NT2/D1 (cell line): ENCODE data around the gene GTF3C5.

Experiments used
- DNase-seq: peaks from one replicate; pipeline ENCODE4 v3.0.0-alpha.2; 2011; ENCODE audit warnings: low read depth, low spot score
- H3K27me3 ChIP-seq: 2 replicates; pipeline ENCODE4 v1.6.0; 2011; ENCODE audit warnings: mild to moderate bottlenecking; ENCODE audit not compliant: insufficient read length, insufficient read depth
- H3K36me3 ChIP-seq: 2 replicates; pipeline ENCODE4 v1.6.1; 2011; ENCODE audit warnings: mild to moderate bottlenecking, low read length, mixed read lengths; ENCODE audit not compliant: insufficient read depth, insufficient read length
- H3K4me1 ChIP-seq: 2 replicates; pipeline ENCODE4 v1.5.1; 2011; ENCODE audit not compliant: insufficient read depth, insufficient read length
- H3K4me3 ChIP-seq: 2 replicates; pipeline ENCODE4 v1.5.1; 2011; ENCODE audit warnings: low read depth; ENCODE audit not compliant: insufficient read length
- H3K9ac ChIP-seq: 2 replicates; pipeline ENCODE4 v1.6.0; 2011; ENCODE audit warnings: low read depth; ENCODE audit not compliant: insufficient read length
- H3K9me3 ChIP-seq: 2 replicates; pipeline ENCODE4 v1.5.1; 2011; ENCODE audit warnings: mild to moderate bottlenecking, low read length; ENCODE audit not compliant: insufficient read depth
- SUZ12 ChIP-seq: IDR thresholded peaks from 2 replicates; pipeline ENCODE4 v1.6.1; 2011; ENCODE audit not compliant: insufficient read length, insufficient read depth; ENCODE audit errors: extremely low read depth
- YY1 ChIP-seq: IDR thresholded peaks from 2 replicates; pipeline ENCODE4 v1.6.1; 2011; ENCODE audit not compliant: insufficient read length, insufficient read depth
- ZNF274 ChIP-seq: IDR thresholded peaks from 2 replicates; pipeline ENCODE4 v1.6.1; 2011; ENCODE audit warnings: mild to moderate bottlenecking, low read depth, low read length

The GTF3C5 gene, protein sequence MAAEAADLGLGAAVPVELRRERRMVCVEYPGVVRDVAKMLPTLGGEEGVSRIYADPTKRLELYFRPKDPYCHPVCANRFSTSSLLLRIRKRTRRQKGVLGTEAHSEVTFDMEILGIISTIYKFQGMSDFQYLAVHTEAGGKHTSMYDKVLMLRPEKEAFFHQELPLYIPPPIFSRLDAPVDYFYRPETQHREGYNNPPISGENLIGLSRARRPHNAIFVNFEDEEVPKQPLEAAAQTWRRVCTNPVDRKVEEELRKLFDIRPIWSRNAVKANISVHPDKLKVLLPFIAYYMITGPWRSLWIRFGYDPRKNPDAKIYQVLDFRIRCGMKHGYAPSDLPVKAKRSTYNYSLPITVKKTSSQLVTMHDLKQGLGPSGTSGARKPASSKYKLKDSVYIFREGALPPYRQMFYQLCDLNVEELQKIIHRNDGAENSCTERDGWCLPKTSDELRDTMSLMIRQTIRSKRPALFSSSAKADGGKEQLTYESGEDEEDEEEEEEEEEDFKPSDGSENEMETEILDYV

DNA sequence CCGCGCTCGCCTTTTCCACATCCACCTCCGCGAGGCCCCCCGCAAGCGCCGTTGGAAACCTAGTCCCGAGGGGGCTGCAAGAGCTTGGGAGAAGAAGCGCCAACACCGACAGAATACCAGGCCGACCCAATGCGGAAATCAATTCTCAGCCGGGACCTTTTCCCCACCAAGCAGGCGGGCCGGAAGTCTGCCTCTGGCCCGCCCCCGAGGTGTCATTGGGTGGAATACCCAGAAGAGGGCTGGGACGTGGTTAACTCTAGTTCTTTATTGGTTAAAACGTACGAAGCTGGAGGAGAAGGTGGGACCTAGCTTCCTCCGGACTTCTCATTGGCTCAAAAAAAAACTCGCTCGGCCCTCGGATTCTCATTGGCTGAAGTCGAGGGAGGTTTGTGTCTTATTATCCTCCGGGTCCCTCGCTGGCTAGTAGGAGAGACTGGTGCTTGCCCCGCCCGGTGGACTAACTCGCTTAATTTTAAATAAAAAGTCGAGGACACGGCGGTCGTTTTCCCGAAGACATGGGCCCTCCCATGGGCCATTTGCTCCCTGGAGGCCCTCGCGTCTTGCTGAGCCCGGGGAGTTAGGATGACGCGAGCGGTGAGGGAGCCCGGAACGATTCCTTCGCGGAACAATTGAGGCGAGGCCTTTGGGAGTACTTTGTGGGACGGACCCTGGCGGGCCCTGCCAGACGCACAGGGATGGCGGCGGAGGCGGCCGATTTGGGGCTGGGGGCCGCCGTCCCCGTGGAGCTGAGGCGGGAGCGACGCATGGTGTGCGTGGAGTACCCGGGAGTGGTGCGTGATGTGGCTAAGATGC, at the start of gene GTF3C5:
TSS of gene GTF3C5 (plus strand) at position 681 of the 813 bp plus-strand sequence. CDS start at position 696, 15 bp downstream.
- Histone ChIP-seq H3K4me3 (peak within 1 kb of the TSS; percentile 96), H3K36me3 (peaks cover 31% of the 10 kb centered on the region), H3K27me3 (peaks cover 4% of the 10 kb centered on the region), H3K9me3 (peaks cover 26% of the 10 kb centered on the region), H3K9ac (peak within 1 kb of the TSS; percentile 98), H3K4me1 (peaks cover 3% of the 10 kb centered on the region)
- peak; percentile 99 for DNase-seq
- TF ChIP-seq SUZ12 = no peak
- TF ChIP-seq YY1 = peak; percentile 66

DNA sequence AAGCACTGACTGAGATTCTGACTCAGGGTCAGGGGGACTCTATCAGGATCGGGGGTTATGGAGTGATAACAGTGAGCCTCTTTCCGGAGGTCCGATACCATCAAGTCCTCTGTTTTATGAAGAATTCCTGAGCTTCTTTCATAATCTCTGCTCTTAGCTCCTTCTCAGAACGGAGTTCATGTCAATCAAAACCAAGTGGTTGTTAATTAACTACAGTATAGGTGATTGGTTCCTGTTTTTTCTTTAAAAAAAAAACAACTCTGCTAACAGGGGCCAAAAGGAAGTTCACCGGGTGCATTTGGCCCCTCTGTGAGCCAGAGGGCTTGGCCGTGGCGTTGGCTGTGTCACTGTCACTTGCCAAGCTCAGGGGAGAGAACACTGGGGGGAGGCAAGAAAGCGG, 48.3 kb upstream of the GTF3C5 start:
- Histone ChIP-seq H3K4me3 (no peak overlapping the region), H3K4me1 (peaks cover 9% of the 10 kb centered on the region), H3K9ac (no peak overlapping the region), H3K9me3 (no peaks in the 10 kb centered on the region), H3K27me3 (peaks cover 15% of the 10 kb centered on the region), H3K36me3 (no peaks in the 10 kb centered on the region)
- no peak for DNase-seq
- TF ChIP-seq YY1 = no peak
- TF ChIP-seq ZNF274 = no peak
- no peak for TF ChIP-seq SUZ12

DNA sequence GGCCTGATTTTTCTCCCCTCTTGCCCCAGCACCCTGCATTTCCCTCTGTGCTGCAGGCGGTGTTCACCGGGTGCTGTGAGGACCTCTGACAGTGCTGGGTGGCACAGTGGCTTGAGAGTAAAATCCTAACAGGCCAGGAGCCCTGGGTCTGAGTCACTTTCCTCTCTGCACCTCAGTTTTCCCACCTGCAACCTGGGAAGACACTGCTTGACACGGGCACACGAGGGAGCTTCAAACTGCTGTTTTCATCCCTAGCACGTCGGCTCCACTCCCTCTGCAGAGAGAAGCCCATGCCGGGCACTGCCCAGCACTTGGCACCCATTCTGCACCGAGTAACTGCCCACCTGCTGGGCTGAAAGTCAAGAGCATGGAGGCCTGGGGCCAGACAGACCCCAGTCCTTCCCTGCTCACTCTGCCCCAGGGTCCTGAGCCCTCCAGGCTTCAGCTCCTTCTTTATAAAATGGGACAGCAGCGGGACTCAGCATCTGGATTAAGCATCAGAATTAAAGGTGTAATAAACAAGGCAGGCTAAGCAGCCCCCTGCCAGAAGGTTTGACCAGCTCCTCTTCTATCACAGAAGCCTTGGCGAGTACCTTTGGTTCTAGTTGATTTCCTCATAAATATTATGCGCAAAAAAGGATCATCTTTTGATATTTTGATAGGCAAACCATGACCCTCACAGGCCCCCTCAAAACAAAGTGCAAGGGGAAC, 47.2 kb upstream of the GTF3C5 start:
- H3K9ac ChIP-seq = no peak overlapping the region
- TF ChIP-seq ZNF274 = no peak
- no peak for TF ChIP-seq SUZ12
- TF ChIP-seq YY1 = no peak
- peaks cover 8% of the 10 kb centered on the region for H3K4me1 ChIP-seq
- H3K36me3 ChIP-seq = no peaks in the 10 kb centered on the region
- no peaks in the 10 kb centered on the region for H3K9me3 ChIP-seq
- no peak for DNase-seq
- H3K27me3 ChIP-seq = peaks cover 11% of the 10 kb centered on the region
- no peak overlapping the region for H3K4me3 ChIP-seq

DNA sequence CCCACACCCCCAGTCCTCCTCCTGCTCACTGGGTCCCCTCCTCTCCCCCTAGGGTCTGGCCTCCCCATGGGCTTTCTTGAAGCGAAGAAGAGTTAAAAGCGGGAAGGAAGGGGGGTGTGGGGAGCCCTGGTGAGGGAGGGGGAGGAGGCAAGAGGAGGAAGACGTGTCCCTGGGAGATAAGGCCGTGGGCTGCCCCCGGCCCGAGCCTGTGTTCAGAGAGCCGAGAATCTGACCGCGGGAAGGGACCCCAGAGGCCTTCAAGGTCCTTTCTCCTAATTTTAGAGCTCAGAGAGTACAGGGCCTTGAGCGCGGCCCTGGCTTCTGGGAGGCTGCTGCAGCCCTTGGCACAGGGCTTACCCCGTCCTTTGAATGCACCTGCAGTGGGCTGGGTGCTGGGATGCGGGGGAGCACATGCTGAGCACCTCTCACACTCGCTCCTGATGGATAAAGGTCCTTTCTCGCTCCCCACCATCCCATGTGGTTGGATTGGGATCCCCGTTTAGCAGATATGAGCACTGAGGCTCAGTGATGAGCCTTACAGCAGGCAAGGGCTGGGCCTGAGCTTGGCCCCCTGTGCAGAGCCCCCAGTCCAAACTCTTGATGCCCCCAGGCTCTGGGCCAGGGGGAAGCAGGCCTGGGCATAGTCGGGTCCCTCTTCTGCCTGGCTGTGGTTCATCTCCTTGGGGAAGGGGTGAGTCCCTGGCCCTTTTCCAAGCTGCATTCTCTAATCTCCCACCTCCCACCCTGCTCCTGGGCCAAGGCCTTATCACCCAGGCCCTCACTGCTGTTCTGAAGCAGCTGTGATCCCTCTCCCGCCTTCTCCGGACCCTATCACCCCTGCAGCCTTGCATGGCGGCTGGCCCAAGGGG, 46.4 kb upstream of the GTF3C5 start:
- DNase-seq = no peak
- Histone ChIP-seq H3K4me3 (no peak overlapping the region), H3K9me3 (no peaks in the 10 kb centered on the region), H3K4me1 (peaks cover 4% of the 10 kb centered on the region), H3K9ac (no peak overlapping the region), H3K36me3 (no peaks in the 10 kb centered on the region), H3K27me3 (peaks cover 10% of the 10 kb centered on the region)
- TF ChIP-seq SUZ12 = no peak
- no peak for TF ChIP-seq ZNF274
- TF ChIP-seq YY1 = no peak

DNA sequence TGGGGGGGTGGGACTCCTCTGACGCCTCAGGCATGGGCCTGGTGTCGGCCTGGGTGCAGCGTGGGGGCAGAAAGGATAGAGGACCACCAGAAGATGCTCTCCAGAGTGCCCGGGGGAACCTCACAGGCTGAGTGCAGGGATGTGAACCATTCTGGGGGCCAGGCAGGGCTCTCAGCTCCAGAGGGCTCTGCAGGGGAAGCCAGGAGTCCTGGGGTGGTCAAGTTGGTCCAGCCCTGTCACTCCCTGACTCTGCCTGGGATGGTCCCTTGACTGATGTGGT, 45.8 kb upstream of the GTF3C5 start:
- TF ChIP-seq ZNF274 = no peak
- no peak for TF ChIP-seq SUZ12
- TF ChIP-seq YY1 = no peak
- no peak for DNase-seq
- Histone ChIP-seq H3K4me3 (no peak overlapping the region), H3K36me3 (no peaks in the 10 kb centered on the region), H3K9ac (no peak overlapping the region), H3K4me1 (peaks cover 4% of the 10 kb centered on the region), H3K9me3 (no peaks in the 10 kb centered on the region), H3K27me3 (peaks cover 6% of the 10 kb centered on the region)

DNA sequence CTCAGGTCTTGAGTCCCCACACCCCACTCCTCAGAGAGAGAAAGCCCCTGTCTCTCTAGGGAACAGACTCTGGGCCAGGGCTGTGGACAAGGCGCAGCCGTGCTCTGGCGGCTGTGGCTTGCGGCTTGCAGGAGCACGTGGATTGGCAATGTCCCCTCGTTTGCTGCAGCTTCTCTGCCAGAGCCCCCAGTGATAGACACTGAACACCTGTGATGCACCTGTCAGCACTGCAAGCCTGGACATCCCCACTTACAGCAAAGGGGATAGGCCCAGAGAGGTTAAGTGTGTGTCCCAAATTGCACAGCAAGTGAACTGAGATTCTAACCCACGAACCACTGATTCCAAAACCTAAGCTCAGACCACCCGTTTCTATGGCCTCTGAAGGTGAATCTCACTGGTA, 45.3 kb upstream of the GTF3C5 start:
- TF ChIP-seq YY1 = no peak
- TF ChIP-seq SUZ12 = no peak
- no peak for TF ChIP-seq ZNF274
- H3K9ac ChIP-seq = no peak overlapping the region
- no peaks in the 10 kb centered on the region for H3K36me3 ChIP-seq
- no peaks in the 10 kb centered on the region for H3K9me3 ChIP-seq
- DNase-seq = no peak
- H3K27me3 ChIP-seq = peaks cover 6% of the 10 kb centered on the region
- no peak overlapping the region for H3K4me3 ChIP-seq
- peaks cover 4% of the 10 kb centered on the region for H3K4me1 ChIP-seq
